ENCODE data around the gene DISP1. TPM values are rescaled to one million over a fixed set of nuclear protein-coding genes. Genes with fewer than 3 reads are reported as not detected.

Gene DISP1
- total and polyA plus RNA-seq, 2 donors from 2014 or later, result 7.0 to 17.5 TPM

DNA sequence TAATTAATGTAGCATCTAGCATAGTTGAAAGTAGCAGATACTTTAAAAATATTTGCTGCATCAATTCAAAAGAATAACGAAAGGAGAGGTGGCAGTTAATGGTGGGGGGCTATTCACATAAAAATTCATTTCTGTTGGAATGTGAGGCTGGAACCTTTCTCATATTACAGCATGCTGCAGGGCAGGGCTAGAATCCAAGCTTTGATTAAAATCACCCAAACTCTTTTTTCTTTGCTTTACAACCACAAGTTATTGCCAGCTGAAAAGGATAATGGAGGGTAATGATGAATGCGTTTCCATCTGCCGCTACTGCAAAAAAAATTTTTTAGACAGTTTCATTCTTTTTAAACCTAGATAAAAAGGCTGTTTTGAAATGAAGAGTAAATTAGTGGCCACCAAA lies 9.8 kb downstream of the DISP1 start:
- peak in 1 of 5 donors; percentile 53 for DNase-seq

DNA sequence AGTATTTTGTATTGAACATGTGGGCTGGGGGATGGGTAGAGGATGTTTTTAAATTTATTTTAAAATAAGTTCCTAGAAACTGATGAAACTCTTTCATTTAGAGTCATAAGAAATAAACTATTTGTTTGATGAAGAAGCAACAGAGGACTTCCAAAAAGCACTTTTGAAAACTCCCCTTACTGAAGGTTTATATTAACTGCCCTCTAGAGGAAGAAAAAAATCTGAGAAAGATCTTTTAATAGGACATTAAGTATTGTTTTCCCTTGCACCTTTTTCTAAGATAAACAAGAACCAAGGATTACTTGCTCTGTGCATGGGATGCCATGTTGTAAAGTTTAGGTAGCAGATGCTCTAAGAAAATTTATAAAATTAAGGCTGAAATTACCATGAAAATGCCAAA lies 14.1 kb downstream of the DISP1 start:
- Histone ChIP-seq H3K36me3 (ENCODE audit: control insufficient read depth in 2 of 3, insufficient read depth in 3 of 3, low read length in 3 of 3) (no peaks in the 10 kb centered on the region), H3K9me3 (ENCODE audit: control insufficient read depth in 2 of 3, insufficient read depth in 1 of 3, low read length in 3 of 3) (no peaks in the 10 kb centered on the region), H3K9ac (ENCODE audit: low read length in 3 of 3) (no peak overlapping the region), H3K27ac (ENCODE audit: low read depth in 2 of 2, low read length in 2 of 2) (no peak overlapping the region), H3K27me3 (ENCODE audit: control insufficient read depth, insufficient read depth, low read length) (no peaks in the 10 kb centered on the region), H3K4me1 (ENCODE audit: control insufficient read depth in 2 of 3, insufficient read depth in 2 of 3, low read depth in 1 of 3, low read length in 3 of 3) (peaks cover 0 to 9% (median 0%) of the 10 kb centered on the region in 3 donors), H3K4me3 (ENCODE audit: low read length in 3 of 3) (no peak overlapping the region)
- intact Hi-C loops (cut with DNase I), result no loop called here
- no peak for DNase-seq
- no peak for FAIRE-seq
- TF ChIP-seq, protein P1, sequence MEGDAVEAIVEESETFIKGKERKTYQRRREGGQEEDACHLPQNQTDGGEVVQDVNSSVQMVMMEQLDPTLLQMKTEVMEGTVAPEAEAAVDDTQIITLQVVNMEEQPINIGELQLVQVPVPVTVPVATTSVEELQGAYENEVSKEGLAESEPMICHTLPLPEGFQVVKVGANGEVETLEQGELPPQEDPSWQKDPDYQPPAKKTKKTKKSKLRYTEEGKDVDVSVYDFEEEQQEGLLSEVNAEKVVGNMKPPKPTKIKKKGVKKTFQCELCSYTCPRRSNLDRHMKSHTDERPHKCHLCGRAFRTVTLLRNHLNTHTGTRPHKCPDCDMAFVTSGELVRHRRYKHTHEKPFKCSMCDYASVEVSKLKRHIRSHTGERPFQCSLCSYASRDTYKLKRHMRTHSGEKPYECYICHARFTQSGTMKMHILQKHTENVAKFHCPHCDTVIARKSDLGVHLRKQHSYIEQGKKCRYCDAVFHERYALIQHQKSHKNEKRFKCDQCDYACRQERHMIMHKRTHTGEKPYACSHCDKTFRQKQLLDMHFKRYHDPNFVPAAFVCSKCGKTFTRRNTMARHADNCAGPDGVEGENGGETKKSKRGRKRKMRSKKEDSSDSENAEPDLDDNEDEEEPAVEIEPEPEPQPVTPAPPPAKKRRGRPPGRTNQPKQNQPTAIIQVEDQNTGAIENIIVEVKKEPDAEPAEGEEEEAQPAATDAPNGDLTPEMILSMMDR (IDR thresholded peaks at IDR 0.05; ENCODE audit: borderline replicate concordance, extremely low read depth, insufficient read depth), result no peak

More for the DNA sequence above, 9.8 kb downstream of the DISP1 start:
- TF ChIP-seq, protein P1 (IDR thresholded peaks at IDR 0.05; ENCODE audit: borderline replicate concordance, extremely low read depth, insufficient read depth), result no peak
- H3K9me3 ChIP-seq (ENCODE audit: control insufficient read depth in 2 of 3, insufficient read depth in 1 of 3, low read length in 3 of 3), result no peaks in the 10 kb centered on the region
- no peak overlapping the region for H3K27ac ChIP-seq (ENCODE audit: low read depth in 2 of 2, low read length in 2 of 2)
- no peak overlapping the region for H3K9ac ChIP-seq (ENCODE audit: low read length in 3 of 3)
- peaks cover 0 to 5% (median 0%) of the 10 kb centered on the region in 3 donors for H3K4me1 ChIP-seq (ENCODE audit: control insufficient read depth in 2 of 3, insufficient read depth in 2 of 3, low read depth in 1 of 3, low read length in 3 of 3)
- no peak overlapping the region for H3K4me3 ChIP-seq (ENCODE audit: low read length in 3 of 3)
- intact Hi-C loops (cut with DNase I), result no loop called here
- FAIRE-seq, result no peak
- no peaks in the 10 kb centered on the region for H3K27me3 ChIP-seq (ENCODE audit: control insufficient read depth, insufficient read depth, low read length)
- no peaks in the 10 kb centered on the region for H3K36me3 ChIP-seq (ENCODE audit: control insufficient read depth in 2 of 3, insufficient read depth in 3 of 3, low read length in 3 of 3)

DNA sequence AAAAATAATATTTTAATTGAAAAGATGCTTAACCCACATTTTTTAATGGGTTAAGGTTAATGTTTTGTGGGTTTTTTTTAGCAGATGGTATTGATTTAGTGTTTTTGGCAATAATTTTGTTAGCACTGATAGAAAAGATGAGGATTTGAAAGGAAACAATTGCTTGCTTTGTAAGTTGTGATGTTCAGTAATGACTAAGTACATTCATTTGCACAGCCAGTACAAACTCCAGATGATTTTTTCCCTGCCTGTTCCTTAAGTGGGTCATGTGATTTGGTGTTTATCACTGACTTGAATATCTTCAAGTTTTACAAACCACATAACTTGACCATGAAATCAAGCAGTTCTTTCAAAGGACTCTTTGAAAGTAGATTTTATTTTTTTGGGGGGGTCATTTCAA lies 15.0 kb downstream of the DISP1 start:
- no peaks in the 10 kb centered on the region for H3K9me3 ChIP-seq (ENCODE audit: control insufficient read depth in 2 of 3, insufficient read depth in 1 of 3, low read length in 3 of 3)
- no peak overlapping the region for H3K27ac ChIP-seq (ENCODE audit: low read depth in 2 of 2, low read length in 2 of 2)
- TF ChIP-seq, protein P1 (IDR thresholded peaks at IDR 0.05; ENCODE audit: borderline replicate concordance, extremely low read depth, insufficient read depth), result no peak
- intact Hi-C loops (cut with DNase I), result no loop called here
- H3K27me3 ChIP-seq (ENCODE audit: control insufficient read depth, insufficient read depth, low read length), result no peaks in the 10 kb centered on the region
- no peak overlapping the region for H3K9ac ChIP-seq (ENCODE audit: low read length in 3 of 3)
- no peak for DNase-seq
- no peak overlapping the region for H3K4me3 ChIP-seq (ENCODE audit: low read length in 3 of 3)
- peaks cover 0 to 9% (median 0%) of the 10 kb centered on the region in 3 donors for H3K4me1 ChIP-seq (ENCODE audit: control insufficient read depth in 2 of 3, insufficient read depth in 2 of 3, low read depth in 1 of 3, low read length in 3 of 3)
- peak; percentile 54 for FAIRE-seq
- no peaks in the 10 kb centered on the region for H3K36me3 ChIP-seq (ENCODE audit: control insufficient read depth in 2 of 3, insufficient read depth in 3 of 3, low read length in 3 of 3)

DNA sequence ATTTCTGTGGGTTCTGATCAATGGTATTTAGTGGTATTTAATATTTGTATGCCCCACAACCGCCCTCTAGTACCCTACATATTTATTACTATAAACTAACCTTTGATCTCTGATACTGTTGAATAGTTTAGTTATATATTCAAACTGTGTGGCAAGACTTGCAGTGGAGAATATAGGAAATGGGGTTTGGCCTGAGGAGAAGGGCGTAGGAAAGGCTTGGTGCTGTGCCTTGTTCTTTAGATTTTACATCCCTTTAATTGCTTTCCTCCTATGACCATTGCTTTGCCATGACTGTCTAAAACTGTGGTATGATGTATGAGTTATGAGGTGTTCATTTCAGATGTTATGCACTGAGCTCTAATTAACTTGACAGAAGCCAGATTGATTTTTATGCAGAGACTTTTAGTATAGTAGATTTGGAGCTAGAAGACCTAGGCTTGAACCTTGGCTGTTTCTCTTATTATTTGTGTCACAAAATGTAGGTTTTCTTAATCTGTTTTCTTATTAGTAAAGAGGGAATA lies 18.6 kb downstream of the DISP1 start:
- no peak overlapping the region for H3K9ac ChIP-seq (ENCODE audit: low read length in 3 of 3)
- H3K9me3 ChIP-seq (ENCODE audit: control insufficient read depth in 2 of 3, insufficient read depth in 1 of 3, low read length in 3 of 3), result no peaks in the 10 kb centered on the region
- FAIRE-seq, result no peak
- TF ChIP-seq, protein P1 (IDR thresholded peaks at IDR 0.05; ENCODE audit: borderline replicate concordance, extremely low read depth, insufficient read depth), result no peak
- no peaks in the 10 kb centered on the region for H3K36me3 ChIP-seq (ENCODE audit: control insufficient read depth in 2 of 3, insufficient read depth in 3 of 3, low read length in 3 of 3)
- no peaks in the 10 kb centered on the region for H3K27me3 ChIP-seq (ENCODE audit: control insufficient read depth, insufficient read depth, low read length)
- intact Hi-C loops (cut with DNase I), result no loop called here
- DNase-seq, result no peak
- peaks cover 0 to 9% (median 0%) of the 10 kb centered on the region in 3 donors for H3K4me1 ChIP-seq (ENCODE audit: control insufficient read depth in 2 of 3, insufficient read depth in 2 of 3, low read depth in 1 of 3, low read length in 3 of 3)
- H3K27ac ChIP-seq (ENCODE audit: low read depth in 2 of 2, low read length in 2 of 2), result no peak overlapping the region
- no peak overlapping the region for H3K4me3 ChIP-seq (ENCODE audit: low read length in 3 of 3)
